A204.1 (cell line): ENCODE results near the gene AK2.

Experiments
- FAIRE-seq: peaks from 2 replicates; lab custom pipeline; 2012; peaks lifted over from hg19 to GRCh38; lab: Jason Lieb, UNC

The AK2 gene

GRCh38 chr1:33021567-33022431, 14.9 kb downstream of the AK2 start:
- FAIRE-seq, result no peak

DNA sequence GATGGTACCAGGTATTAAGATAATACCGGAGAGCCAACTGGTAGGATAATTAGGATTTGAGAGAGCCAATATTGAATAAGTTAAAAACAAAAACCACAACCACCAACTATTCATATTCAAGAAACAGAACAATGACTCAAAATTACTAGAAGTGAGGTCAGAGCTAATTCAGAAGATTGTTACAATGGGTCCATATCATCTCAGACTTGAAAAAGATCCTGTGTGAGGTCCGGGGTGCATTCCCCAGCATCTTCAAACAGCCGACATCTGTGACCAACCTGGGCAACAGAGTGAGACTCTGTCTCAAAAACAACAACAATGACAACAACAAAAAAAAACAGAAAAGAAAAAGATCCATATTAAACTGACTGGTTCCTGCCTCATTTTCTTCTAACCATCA, 18.6 kb downstream of the AK2 start:
- no peak for FAIRE-seq

- no peak for FAIRE-seq
Measured at GRCh38 chr1:33017175-33017574, 19.5 kb downstream of the AK2 start.

- FAIRE-seq, result no peak
Measured at GRCh38 chr1:33015216-33015615, 21.5 kb downstream of the AK2 start.

- no peak for FAIRE-seq
Measured at GRCh38 chr1:33014464-33015163, 22.1 kb downstream of the AK2 start.

GRCh38 chr1:33013791-33014190, 22.9 kb downstream of the AK2 start:
- no peak for FAIRE-seq

DNA sequence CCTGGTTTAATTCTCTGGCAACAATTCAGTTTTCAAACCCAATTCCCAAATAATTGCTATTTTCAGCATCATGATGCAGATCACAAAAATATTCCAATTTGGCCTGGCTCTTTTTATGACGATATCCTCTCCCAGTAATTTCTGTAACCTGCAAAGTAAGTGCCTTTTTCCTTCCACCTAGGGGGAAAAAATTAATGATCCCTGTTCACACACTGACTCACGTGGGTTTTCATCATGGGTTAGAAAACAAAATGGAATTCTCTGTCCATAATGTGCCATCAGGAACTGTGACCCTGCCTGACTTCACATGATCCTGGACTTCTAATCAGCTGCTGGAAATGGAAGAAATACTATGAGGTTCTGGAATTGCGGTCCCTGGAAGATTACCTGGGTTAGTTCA, 24.5 kb downstream of the AK2 start:
- FAIRE-seq, result no peak

DNA sequence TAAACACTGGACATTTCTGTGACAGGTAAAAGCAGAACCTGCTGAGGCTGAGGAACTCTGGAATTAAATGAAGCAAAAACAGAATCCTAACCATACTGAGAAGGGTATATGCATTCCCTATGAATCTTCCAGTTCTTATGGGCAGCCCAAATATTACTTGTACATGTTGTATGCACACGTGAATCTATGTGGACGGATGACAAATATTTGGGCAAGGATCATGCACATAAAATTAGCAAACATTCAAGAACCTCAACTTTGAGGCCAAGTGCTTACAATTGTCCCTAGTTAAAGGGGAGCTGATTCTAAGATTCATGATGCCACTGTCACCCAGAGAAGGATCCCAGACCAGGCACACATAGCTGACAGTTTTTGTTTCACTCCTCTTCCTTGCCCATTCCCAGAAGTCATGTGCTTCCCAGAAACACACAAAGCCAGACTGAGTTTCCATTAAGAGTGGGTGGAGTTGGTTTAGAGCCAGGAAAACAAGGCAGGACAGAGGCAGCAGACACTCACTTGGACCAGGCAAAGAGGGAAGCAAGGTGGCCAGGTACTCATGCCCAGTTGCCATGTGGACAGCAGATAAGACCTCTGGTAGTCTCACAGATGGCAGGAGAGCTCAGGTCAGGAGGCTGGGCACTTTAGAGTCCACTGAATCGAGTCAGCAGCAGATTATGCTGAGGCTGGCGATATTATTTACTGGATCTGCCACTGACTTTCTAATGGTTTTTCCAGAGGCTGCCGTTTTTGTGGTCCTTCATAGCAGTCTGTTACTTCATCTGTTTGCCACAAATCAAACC, 25.6 kb downstream of the AK2 start:
- no peak for FAIRE-seq

DNA sequence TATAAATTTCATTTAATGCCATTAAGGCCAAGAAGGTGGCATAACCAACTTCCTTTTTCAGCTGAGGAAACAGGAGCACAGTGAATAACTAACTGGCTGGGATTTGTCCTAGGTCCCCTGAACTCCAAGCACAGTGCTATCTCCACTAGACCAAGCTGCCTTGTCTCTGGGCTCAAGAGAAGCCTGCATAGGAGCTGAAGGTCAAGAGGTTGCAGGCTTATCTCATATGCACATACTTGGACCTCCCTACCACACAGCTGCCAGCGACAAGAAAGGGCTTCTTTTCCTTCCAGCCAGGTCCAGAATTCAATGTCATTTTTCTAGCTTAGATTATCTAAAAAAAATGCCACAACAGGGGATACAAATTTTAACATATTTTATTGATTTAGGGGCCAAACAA, 27.1 kb downstream of the AK2 start:
- no peak for FAIRE-seq

- no peak for FAIRE-seq
Measured at GRCh38 chr1:33008051-33008914, 28.4 kb downstream of the AK2 start.

DNA sequence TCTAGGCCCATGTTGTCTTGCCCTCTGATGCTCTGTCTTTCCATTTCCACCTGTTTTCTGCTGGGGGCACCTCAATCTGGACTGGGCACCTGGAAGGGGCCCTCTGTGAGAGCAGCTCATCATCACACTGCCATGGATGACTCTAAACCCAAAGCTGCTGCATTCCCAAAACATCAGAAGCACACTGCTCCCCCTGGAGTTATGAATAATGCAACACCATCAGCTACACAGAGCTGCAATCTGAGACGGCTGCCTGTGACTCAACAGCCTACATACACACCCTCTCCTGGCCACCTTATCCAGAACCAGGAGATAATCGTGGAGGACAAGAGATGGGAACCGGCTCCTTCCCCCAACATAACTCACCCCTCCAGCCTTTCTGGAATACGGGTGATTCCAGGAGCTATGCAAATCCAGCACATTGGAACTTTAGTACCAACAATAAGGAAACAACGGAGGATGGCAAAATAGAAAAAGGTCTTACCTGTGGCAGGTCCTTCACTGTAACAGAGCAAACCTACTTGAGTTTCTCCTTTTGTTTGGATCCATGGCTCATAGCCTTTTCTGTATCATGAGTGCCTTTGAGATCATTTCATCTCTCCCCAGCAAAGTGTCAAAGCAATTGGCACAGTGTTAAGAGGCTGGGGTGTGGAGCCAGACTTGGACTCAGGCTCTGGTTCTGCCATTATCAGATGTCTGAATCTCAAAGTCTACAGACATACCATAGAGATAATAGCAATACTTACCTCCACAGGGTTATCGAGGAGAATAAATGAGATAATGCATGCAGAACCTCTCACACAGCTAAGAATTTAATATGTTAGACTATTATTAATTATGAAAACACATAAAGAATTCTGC, 29.3 kb downstream of the AK2 start:
- FAIRE-seq, result no peak

- no peak for FAIRE-seq
Measured at GRCh38 chr1:33005838-33006421, 30.8 kb downstream of the AK2 start.

DNA sequence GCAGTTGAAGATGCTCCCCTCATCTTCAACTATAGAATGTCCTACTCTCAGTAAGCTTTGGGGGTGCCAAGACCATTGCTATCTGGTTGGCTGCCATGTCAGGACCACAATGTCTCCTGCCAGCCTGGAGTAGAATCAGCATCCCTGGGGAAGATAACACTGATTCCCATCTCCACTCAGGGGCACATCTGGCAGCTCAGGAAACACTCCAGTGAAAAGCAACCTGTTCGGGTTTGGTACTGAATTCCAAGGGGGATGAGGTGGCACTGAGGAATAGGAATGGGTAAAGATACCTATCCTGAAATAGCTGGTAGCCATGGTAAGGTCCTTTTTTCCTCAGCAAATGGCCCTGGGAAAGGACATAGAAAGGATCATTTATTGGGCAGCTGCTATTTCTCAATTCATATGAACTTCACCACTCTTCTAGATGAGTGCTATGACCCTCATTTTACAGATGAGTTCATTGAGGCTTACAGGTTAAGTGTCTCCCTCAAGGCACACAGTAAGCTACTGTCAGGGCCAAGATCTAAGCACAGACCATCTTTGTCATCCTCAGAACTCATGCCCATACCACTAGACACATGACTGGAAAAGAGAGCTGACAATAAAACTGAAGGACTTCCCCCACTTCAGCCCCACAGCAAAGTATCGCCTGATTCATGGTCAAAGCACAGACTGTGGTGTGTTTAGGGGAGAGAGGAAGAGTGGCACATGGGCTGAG, 31.4 kb downstream of the AK2 start:
- no peak for FAIRE-seq

- FAIRE-seq, result no peak
Measured at GRCh38 chr1:33004613-33005012, 32.1 kb downstream of the AK2 start.

DNA sequence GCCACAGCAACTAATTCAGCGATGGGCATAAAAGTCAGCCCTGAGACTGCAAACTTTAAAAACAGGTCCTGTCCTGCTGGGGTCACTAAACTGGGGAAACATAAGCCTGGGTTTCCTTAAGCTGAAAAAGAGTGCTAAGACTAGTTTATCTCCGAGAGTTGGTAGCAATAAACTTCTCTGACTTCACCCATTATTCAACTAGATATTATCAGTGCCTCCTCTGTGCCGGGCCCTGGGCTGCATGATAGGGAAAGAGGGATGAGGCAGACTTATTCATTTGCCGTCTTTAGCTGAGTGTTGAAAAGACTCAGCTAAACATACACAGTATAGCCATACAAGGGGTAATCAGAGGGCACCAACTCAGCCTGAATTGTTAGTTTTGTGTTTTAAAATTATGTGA, 33.0 kb downstream of the AK2 start:
- no peak for FAIRE-seq

DNA sequence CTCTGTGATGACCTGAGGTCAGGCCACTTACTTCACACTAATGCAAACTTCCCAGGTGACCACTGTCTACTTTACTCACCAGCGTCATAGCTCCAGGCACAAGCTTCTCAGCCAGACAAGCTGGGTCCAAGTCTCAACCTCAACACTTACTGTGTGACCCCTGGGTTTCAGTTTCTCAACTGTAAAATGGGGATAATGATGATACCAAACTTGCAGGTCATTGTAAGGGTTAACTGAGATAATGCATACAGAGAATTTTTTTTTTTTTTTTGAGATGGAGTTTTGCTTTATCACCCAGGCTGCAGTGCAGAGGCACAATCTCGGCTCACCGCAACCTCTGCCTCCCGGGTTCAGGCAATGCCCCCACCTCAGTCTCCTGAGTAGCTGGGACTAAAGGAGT, 34.7 kb downstream of the AK2 start:
- FAIRE-seq, result no peak

DNA sequence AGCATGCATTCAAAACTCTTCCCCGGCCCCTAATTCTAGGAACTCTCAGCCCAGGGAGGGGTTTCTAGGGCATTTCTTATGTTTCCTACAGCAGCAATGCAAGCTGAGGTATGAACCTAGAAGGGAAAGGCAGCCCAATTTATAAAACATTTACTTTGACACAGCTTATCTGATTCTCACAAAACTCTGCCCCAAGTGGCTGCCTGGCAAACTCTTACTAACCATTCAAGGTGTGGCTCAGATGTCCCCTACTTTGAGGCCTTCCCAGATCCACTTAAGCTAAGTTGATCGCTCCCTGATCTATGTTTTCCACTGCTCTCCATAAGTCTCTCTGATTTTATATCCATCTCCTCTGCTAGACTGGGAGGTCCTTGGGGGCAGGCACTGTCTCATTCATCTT, 35.4 kb downstream of the AK2 start:
- FAIRE-seq, result no peak

- FAIRE-seq, result no peak
Measured at GRCh38 chr1:33000427-33001026, 36.2 kb downstream of the AK2 start.

DNA sequence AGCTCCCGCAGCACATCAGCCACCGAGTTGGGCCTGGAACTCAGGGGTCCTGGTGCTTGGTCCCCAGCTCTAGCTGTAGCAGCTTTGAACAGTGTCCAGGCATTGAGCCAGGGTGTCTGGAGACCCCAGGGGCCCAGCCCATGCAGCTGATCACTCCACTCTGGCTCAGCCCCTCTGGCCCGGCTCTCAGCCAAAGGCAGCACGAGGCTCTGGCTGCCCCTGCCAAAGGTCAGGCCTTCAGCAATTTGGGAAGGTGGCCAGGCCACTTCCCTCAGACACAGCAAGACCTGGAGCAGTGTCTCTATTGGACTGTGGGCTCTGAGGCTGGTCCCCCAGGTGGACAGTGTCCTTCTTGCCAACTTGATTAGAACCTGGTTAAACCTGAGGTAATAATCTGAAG, 37.7 kb downstream of the AK2 start:
- no peak for FAIRE-seq

GRCh38 chr1:32998064-32998463, 38.6 kb downstream of the AK2 start:
- no peak for FAIRE-seq
